HG03457 (cell line): Measurements from ENCODE around the gene TMEM238L.
"Not testable (repeated sequence)": the region's sequence is repeated elsewhere in the genome, so short reads cannot be mapped to it uniquely, and the experiment has no call there.

Experiments
- ATAC-seq: cut with Tn5 transposase; IDR thresholded peaks from one replicate; pipeline ENCODE4 v1.9.1; 2021; ENCODE audit warnings: moderate number of reproducible peaks; ENCODE audit not compliant: unreplicated experiment

TMEM238L gene

GRCh38 chr17:10803830-10804475 lies at the start of gene TMEM238L:
Gene TMEM238L, minus strand, starts transcription at chr17:10804099. Its CDS starts 136 bp downstream, at chr17:10803963.
- no peak for ATAC-seq

DNA sequence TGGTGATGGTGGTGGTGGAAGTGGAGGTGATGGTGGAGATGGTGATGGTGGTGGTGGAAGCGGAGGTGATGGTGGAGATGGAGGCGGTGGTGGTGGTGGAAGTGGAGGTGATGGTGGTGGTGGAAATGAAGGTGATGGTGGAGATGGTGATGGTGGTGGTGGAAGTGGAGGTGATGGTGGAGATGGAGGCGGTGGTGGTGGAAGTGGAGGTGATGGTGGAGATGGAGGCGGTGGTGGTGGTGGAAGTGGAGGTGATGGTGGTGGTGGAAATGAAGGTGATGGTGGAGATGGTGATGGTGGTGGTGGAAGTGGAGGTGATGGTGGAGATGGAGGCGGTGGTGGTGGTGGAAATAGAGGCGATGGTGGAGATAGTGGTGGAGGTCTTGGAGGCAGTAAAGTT lies 42.7 kb upstream of the TMEM238L start:
- not testable (repeated sequence) for ATAC-seq

GRCh38 chr17:10845388-10845751 lies 41.5 kb upstream of the TMEM238L start:
- ATAC-seq = no peak

GRCh38 chr17:10844621-10845387 lies 40.9 kb upstream of the TMEM238L start:
- no peak for ATAC-seq

DNA sequence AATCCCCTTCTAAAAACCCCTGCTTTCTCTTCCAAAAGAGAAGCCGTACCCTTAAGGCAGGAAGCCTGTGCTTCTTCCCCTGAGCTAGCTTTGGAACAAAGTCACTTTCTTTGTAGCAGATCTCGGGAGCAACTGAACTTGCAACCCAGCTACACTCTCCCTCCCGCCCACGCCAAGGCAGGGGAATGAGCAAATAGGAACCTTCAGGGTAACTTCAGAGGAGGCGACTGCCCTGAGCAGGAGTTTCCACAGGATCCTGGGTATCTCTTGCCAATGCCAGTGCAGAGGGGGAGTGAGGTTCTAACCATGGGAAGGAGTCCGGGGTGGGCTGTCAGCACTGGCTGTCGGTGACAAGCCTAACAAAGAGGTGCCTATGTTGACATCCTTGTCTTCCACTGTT lies 39.9 kb upstream of the TMEM238L start:
- ATAC-seq = no peak

GRCh38 chr17:10842658-10843057 lies 38.8 kb upstream of the TMEM238L start:
- no peak for ATAC-seq

GRCh38 chr17:10838682-10839081 lies 34.8 kb upstream of the TMEM238L start:
- no peak for ATAC-seq

GRCh38 chr17:10837921-10838320 lies 34.0 kb upstream of the TMEM238L start, which contains the start of gene PIRT:
Gene PIRT, minus strand, starts transcription at chr17:10838087. Its CDS starts 12,442 bp downstream, at chr17:10825645.
- ATAC-seq = no peak

DNA sequence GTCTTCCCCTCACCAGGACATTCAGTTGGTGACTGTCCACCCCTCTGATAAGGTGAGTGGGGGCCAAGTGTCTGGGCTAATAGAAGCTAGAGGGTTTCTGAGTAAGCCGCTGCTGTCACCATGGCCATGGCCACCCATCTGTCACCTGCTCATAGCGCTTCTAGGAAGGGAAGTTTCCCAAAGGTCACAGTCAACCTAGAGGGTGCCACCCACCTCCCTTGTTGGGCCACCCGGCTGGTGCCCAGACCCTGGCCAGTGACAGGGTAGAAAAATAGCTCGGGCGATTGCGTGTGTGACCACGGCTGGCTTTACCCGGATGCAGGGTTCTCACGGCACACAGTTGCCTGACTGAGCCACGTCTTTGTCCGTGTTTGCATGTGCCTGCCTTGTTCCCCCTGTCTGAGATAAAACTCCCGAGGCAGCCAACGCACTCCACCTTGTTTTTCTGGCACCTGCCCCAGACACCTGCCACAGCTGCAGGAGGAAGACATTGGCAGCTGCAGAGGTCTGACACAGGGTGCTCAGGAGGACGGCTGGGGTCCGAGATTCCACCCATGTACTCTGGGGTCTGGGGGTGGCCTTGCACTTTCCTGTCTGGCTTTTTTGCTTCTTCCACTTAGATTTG lies 33.2 kb upstream of the TMEM238L start:
- no peak for ATAC-seq

GRCh38 chr17:10836145-10836544 lies 32.2 kb upstream of the TMEM238L start:
- ATAC-seq = no peak

- ATAC-seq = no peak
These were observed 27.8 kb upstream of the TMEM238L start for GRCh38 chr17:10831696-10832095.

GRCh38 chr17:10827898-10828552 lies 24.1 kb upstream of the TMEM238L start:
- no peak for ATAC-seq

GRCh38 chr17:10824874-10825273 lies 21.0 kb upstream of the TMEM238L start:
- ATAC-seq = no peak

GRCh38 chr17:10821770-10822169 lies 17.9 kb upstream of the TMEM238L start:
- no peak for ATAC-seq

DNA sequence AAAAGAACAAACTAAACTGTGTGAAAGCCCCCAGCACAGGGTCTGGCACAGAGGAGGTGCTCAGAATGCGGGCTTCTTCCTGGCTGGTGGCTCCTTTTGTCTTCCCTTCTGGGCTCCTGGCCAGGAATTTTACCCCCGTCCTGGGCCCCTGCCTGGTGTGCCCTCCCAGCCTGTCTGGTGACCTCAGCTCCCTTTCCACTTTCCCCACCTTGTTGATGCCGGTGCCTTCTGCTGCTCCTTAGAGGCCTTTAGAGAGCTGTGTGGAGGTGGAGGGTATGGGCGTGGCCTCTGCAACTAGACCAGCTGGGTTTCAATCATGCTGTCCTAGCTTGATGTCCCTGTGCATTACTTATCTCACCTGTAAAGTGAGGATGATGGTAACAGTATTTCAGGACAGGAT lies 17.2 kb upstream of the TMEM238L start:
- no peak for ATAC-seq

DNA sequence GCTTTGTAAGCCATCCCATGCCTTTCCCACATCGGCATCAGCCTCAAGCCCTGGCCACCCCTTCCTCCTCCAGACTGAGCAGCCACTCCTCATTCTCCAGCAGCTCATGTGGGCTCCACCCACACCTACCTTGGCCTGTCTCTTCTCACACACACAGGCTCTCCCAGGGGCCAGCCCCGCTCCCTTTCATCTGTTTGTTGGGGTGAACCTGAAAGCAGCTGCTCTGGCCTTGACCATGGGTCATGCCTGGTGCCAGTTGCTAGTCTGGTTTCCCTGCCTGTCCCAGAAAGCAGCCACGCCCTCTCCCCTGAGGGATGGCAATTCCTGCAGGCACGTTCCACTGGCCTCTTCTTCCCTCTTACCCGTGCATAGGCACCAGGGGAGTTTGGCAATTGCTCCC lies 11.4 kb upstream of the TMEM238L start:
- no peak for ATAC-seq

- no peak for ATAC-seq
These were observed 10.2 kb upstream of the TMEM238L start for GRCh38 chr17:10814075-10814474.

DNA sequence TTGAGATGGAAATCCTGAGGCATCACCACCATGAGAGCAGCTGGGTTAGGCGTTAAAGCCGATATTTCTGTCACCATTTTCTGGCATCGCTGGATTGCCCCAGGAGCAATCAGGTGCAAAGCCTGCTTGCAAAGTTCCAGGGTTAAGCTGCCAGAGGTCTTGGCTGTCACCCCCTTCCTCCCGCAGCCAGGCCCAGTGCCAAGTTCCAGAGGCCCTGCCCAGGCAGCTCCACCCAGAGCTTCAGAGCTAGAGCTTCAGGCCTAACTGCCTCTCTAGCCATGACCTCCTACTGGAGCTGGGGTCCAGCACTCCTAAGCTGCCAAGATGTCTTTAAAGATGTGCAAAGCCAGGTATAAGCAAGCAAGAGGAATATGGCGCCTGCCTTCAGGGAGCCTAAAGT lies 8.8 kb upstream of the TMEM238L start:
- no peak for ATAC-seq

DNA sequence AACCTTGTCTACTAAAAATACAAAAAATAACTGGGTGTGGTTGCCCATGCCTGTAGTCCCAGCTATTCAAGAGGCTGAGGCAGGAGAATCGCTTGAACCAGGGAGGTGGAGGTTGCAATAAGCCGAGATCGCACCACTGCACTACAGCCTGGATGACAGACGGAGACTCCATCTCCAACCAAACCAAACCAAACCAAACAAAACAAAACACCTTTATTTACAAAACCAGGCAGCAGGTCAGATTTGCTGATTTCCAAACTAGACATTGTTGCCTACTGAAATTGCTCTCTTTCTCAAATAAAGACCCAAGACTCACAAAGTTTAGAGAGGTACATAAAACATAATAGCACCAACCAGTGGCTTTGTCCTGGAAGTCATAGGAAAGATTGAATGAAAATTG lies 5.7 kb upstream of the TMEM238L start:
- no peak for ATAC-seq

DNA sequence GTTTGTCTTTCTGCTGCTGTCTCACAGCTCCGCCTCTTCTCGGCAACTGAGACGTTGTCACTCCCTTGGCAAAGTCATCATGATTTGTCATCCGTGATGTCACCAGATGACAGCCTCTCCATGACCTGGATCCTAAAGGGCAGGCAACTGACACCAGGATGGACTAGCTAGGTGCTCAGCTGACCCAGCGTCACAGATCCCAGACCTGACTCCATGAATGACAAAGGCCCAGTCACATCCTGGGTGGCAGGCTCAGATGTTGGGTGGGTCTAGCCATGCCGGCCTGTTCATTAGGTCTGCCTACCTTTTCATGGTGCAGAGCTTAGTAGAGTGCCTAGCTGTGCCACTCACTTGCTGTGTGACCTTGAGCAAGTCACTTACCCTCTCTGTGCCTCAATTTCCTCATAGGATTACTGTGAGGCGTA lies 3.8 kb upstream of the TMEM238L start:
- no peak for ATAC-seq

GRCh38 chr17:10806545-10807262 lies 2.8 kb upstream of the TMEM238L start:
- ATAC-seq = no peak
